GM12892 (cell line): ENCODE results near the gene TBCD.

Source experiments
- POLR2A ChIP-seq: IDR thresholded peaks from 2 replicates; pipeline ENCODE4 v1.6.1; 2011; ENCODE audit warnings: low read depth, low read length, control low read depth
- POLR2AphosphoS5 ChIP-seq: IDR thresholded peaks from 2 replicates; pipeline ENCODE4 v1.6.1; 2011; ENCODE audit warnings: low read depth, low read length, control low read depth

GRCh38 chr17:82793974-82794630 lies 42.2 kb downstream of the TBCD start:
- TF ChIP-seq POLR2AphosphoS5: no peak
- TF ChIP-seq POLR2A: no peak
